Subcutaneous abdominal adipose tissue (tissue), 5 donors: Measurements from ENCODE around the gene ACIN1.

ENCODE experiments used
- H3K27ac ChIP-seq: one replicate; pipeline ENCODE4 v1.7.0; 2013; ENCODE audit warnings: low read depth, mild to moderate bottlenecking, inconsistent platforms, low read length, moderate library complexity
- H3K27me3 ChIP-seq, 5 donors: one replicate each; pipeline ENCODE4 v1.7.0; 2013; ENCODE audit warnings: low read length in 5 of 5, inconsistent platforms in 1 of 5; ENCODE audit not compliant: control insufficient read depth in 5 of 5, insufficient read depth in 4 of 5
- H3K36me3 ChIP-seq, 5 donors: one replicate each; pipeline ENCODE4 v1.7.0; 2013; ENCODE audit warnings: low read length in 5 of 5; ENCODE audit not compliant: control insufficient read depth in 5 of 5, insufficient read depth in 5 of 5
- H3K4me1 ChIP-seq, 5 donors: one replicate each; pipeline ENCODE4 v1.7.0; 2013; ENCODE audit warnings: low read length in 5 of 5, mild to moderate bottlenecking in 3 of 5, moderate library complexity in 1 of 5; ENCODE audit not compliant: control insufficient read depth in 5 of 5, insufficient read depth in 5 of 5
- H3K4me3 ChIP-seq, 5 donors: one replicate each; pipeline ENCODE4 v1.7.0; 2013; ENCODE audit warnings: low read length in 5 of 5, low read depth in 1 of 5
- H3K9ac ChIP-seq, 5 donors: one replicate each; pipeline ENCODE4 v1.7.0; 2013; ENCODE audit warnings: low read length in 5 of 5, mild to moderate bottlenecking in 4 of 5, moderate library complexity in 3 of 5
- H3K9me3 ChIP-seq, 5 donors: one replicate each; pipeline ENCODE4 v1.7.0; 2013; ENCODE audit warnings: low read length in 5 of 5; ENCODE audit not compliant: control insufficient read depth in 5 of 5
- donor health status: healthy.
- donor health status: healthy.
- donor health status: healthy.
- donor health status: healthy.
- donor health status: healthy.

Gene ACIN1

DNA sequence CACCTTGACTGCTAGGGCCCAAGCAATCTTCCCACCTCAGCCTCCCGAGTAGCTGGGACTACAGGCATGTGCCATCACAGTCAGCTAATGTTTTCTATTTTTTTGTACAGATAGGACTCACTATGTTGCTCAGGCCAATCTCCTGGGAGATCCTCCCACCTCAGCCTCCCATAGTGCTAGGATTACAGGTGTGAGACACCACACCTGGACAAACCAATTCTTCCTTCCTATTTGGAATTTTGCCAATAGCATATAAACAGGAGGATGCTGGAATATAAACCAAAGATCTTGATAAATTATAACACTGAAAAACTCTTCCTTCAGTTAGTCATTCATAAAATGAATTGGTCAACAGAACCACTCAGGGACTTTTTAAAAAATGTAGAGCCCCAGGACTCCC lies 8.4 kb downstream of the ACIN1 start:
- Histone ChIP-seq H3K4me1 (peaks cover 0 to 6% (median 0%) of the 10 kb centered on the region in 5 donors), H3K9ac (no peak overlapping the region), H3K4me3 (no peak overlapping the region), H3K36me3 (peaks cover 46 to 89% (median 56%) of the 10 kb centered on the region in 5 donors), H3K27ac (no peak overlapping the region), H3K27me3 (no peaks in the 10 kb centered on the region), H3K9me3 (no peaks in the 10 kb centered on the region)

- Histone ChIP-seq H3K9ac (no peak overlapping the region), H3K4me3 (no peak overlapping the region), H3K27me3 (no peaks in the 10 kb centered on the region), H3K36me3 (peaks cover 52 to 91% (median 65%) of the 10 kb centered on the region in 5 donors), H3K27ac (no peak overlapping the region), H3K4me1 (peaks cover 0 to 6% (median 0%) of the 10 kb centered on the region in 5 donors), H3K9me3 (no peaks in the 10 kb centered on the region)
Observed at GRCh38 chr14:23085458-23085857, 9.5 kb downstream of the ACIN1 start.

- Histone ChIP-seq H3K9me3 (no peaks in the 10 kb centered on the region), H3K4me1 (peaks cover 8 to 36% (median 30%) of the 10 kb centered on the region in 5 donors), H3K4me3 (no peak overlapping the region), H3K36me3 (peaks cover 25 to 93% (median 65%) of the 10 kb centered on the region in 5 donors), H3K27ac (peak overlapping the region; percentile 99), H3K9ac (peak overlapping the region in 1 of 5 donors; percentile 2), H3K27me3 (no peaks in the 10 kb centered on the region)
Observed at GRCh38 chr14:23080474-23080873, 14.5 kb downstream of the ACIN1 start.

DNA sequence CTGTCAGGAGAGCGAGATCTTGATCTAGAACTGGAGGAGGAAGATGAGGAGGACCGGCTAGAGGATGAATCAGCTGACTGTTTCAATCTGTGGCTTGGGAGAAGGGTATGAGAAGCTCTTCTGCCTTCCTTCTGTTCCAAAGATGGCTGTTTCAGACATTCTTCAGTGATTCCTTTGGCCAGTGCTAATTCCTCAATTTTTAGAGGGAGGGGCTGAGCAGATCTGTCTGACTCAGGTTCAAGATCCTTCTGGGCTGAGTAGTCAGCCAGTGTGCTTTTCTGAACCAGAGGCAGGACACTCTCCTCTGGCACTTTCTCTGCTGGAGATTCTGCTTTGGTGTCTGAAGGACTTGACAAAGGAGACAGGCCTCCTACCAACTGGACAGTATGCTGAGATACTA lies 15.2 kb downstream of the ACIN1 start:
- Histone ChIP-seq H3K27me3 (no peaks in the 10 kb centered on the region), H3K9me3 (no peaks in the 10 kb centered on the region), H3K9ac (peak overlapping the region in 3 of 5 donors; percentile 2 to 49 (median 29)), H3K36me3 (peaks cover 28 to 93% (median 64%) of the 10 kb centered on the region in 5 donors), H3K4me1 (peaks cover 8 to 36% (median 30%) of the 10 kb centered on the region in 5 donors), H3K4me3 (no peak overlapping the region), H3K27ac (peak overlapping the region; percentile 99)

DNA sequence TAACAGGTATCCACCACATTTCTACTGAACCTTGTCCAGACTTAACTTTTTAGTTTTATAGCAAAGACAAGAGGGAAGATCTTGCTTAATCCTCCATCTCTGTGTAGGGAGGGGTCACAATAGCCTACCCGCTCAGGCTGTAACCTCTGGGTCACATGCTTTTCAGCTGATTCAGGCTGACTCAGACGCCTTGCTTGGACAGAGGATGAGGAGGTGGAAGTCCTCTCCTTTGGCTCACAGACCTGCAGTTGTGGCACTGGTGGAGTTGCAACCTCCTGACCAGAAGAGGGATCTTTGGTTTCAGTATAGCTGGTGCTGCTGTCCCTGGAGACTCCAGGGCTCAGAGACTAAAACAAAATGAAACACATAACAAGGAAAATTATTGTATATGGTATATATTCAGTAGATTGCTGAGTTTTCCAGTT lies 16.2 kb downstream of the ACIN1 start:
- H3K36me3 ChIP-seq, result peaks cover 29 to 89% (median 65%) of the 10 kb centered on the region in 5 donors
- peaks cover 8 to 36% (median 30%) of the 10 kb centered on the region in 5 donors for H3K4me1 ChIP-seq
- no peaks in the 10 kb centered on the region for H3K27me3 ChIP-seq
- peak overlapping the region in 3 of 5 donors; percentile 71 to 82 (median 75) for H3K9ac ChIP-seq
- H3K9me3 ChIP-seq, result no peaks in the 10 kb centered on the region
- H3K4me3 ChIP-seq, result no peak overlapping the region
- peak overlapping the region; percentile 99 for H3K27ac ChIP-seq

- peak overlapping the region; percentile 23 to 82 (median 63) for H3K9ac ChIP-seq
- H3K4me3 ChIP-seq, result no peak overlapping the region
- H3K4me1 ChIP-seq, result peaks cover 8 to 36% (median 30%) of the 10 kb centered on the region in 5 donors
- peaks cover 30 to 87% (median 68%) of the 10 kb centered on the region in 5 donors for H3K36me3 ChIP-seq
- H3K27me3 ChIP-seq, result no peaks in the 10 kb centered on the region
- no peaks in the 10 kb centered on the region for H3K9me3 ChIP-seq
- peak overlapping the region; percentile 99 for H3K27ac ChIP-seq
Observed at GRCh38 chr14:23077962-23078361, 17.0 kb downstream of the ACIN1 start.

DNA sequence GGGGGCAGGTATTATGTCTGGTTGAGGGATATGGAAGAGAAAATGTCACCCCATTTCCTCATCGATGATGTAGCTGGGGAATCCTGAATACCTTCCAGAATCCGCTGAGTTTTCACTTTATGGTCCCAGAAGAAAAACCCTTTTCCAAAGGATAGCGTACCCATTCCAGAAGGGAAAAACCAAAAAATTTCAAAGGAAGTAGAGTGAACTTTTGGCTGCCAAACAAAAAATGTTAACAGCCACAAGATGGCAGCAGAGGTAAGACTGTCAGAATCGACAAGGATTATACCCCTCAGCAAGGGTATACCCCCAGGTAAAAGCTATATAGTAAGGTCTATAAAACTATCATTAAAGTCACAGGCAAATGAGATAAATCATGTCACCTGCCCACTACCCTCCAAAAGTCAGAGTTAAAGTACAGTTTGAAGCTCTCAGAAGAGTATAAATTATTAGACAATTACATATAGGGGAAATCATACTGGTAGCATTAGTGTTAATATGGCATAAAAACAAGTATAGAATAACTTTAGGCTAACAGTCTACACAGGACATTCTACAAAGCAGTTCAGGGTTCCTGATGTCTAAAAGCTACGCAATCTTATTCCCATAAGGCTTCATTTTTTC lies 18.0 kb downstream of the ACIN1 start:
- H3K9me3 ChIP-seq, result no peaks in the 10 kb centered on the region
- H3K4me1 ChIP-seq, result peaks cover 8 to 35% (median 34%) of the 10 kb centered on the region in 5 donors
- peak overlapping the region; percentile 99 for H3K27ac ChIP-seq
- peak overlapping the region in 3 of 5 donors; percentile 35 to 82 (median 71) for H3K9ac ChIP-seq
- no peaks in the 10 kb centered on the region for H3K27me3 ChIP-seq
- no peak overlapping the region for H3K4me3 ChIP-seq
- H3K36me3 ChIP-seq, result peaks cover 36 to 86% (median 71%) of the 10 kb centered on the region in 5 donors

DNA sequence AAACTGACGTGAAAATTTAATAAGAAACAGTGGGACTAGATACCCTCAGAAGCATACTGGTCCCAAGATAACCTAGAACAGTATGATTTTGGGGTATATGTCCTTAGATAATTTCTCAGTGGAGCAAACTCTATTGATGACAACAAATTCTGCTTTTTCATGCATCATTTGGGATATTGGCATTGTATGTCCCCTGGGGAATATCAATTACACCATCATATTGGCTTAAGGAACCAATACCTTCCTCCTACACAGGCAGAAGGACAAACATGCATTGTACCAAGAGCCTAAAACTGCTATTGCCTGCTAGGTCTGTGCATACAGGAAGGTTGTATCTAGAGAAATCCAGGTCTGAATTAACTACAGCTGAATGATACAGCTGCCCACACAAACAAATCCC lies 20.0 kb downstream of the ACIN1 start:
- Histone ChIP-seq H3K27ac (no peak overlapping the region), H3K4me1 (peaks cover 10 to 53% (median 51%) of the 10 kb centered on the region in 5 donors), H3K4me3 (no peak overlapping the region), H3K27me3 (no peaks in the 10 kb centered on the region), H3K9me3 (no peaks in the 10 kb centered on the region), H3K36me3 (peaks cover 25 to 66% (median 53%) of the 10 kb centered on the region in 5 donors), H3K9ac (no peak overlapping the region)

GRCh38 chr14:23071921-23072539 lies 22.9 kb downstream of the ACIN1 start:
- H3K4me1 ChIP-seq, result peaks cover 3 to 39% (median 34%) of the 10 kb centered on the region in 5 donors
- no peaks in the 10 kb centered on the region for H3K9me3 ChIP-seq
- peak overlapping the region in 4 of 5 donors; percentile 78 to 91 (median 80) for H3K4me3 ChIP-seq
- peak overlapping the region; percentile 90 for H3K27ac ChIP-seq
- no peaks in the 10 kb centered on the region for H3K27me3 ChIP-seq
- peak overlapping the region; percentile 79 to 92 (median 90) for H3K9ac ChIP-seq
- peaks cover 25 to 60% (median 50%) of the 10 kb centered on the region in 5 donors for H3K36me3 ChIP-seq
